HepG2 (cell line): ENCODE data around the gene LSMEM2. TPM values are rescaled to one million over a fixed set of nuclear protein-coding genes. Genes with fewer than 3 reads are reported as not detected.

Source experiments
- NFE2 ChIP-seq: sonication (generic); formaldehyde crosslinking; IDR thresholded peaks from 2 replicates; pipeline ENCODE4 v1.4.0; 2020; ENCODE audit warnings: missing genetic modification reagents
- REXO4 ChIP-seq: sonication (generic); formaldehyde crosslinking; IDR thresholded peaks from 2 replicates; pipeline ENCODE4 v1.8.0; 2022; ENCODE audit warnings: missing genetic modification reagents, mild to moderate bottlenecking, borderline replicate concordance
- ZNF20 ChIP-seq: sonication (generic); formaldehyde crosslinking; IDR thresholded peaks from 2 replicates; pipeline ENCODE4 v1.4.0; 2020; ENCODE audit warnings: mild to moderate bottlenecking, moderate library complexity, missing genetic modification reagents
- ZNF253 ChIP-seq: sonication (generic); formaldehyde crosslinking; IDR thresholded peaks from 2 replicates; pipeline ENCODE4 v1.8.0; 2022; ENCODE audit warnings: mild to moderate bottlenecking, missing genetic modification reagents, borderline replicate concordance
- ZNF780A ChIP-seq: sonication (generic); formaldehyde crosslinking; IDR thresholded peaks from 2 replicates; pipeline ENCODE4 v1.8.0; 2022; ENCODE audit warnings: mild to moderate bottlenecking, missing genetic modification reagents, moderate library complexity
- polyA plus RNA-seq, 8 experiments: library from polyadenylated mRNA; depleted of rRNA in 3 of 8; stranded (reverse) in 7 of 8; unstranded in 1 of 8; fragments of >200 nt; fragmentation: Illumina TruSeq in 4 of 8; extraction: Trizol in 4 of 8; gene quantifications; 2 replicates each; pipeline versions ENCODE4 v1.2.1 to v1.2.3, GENCODE V29; 2011 to 2016; ENCODE audit warnings: low read depth in 4 of 8, missing spikeins in 1 of 8, mixed read lengths in 1 of 8; ENCODE audit not compliant: insufficient read depth in 1 of 8
- total RNA-seq, 5 experiments: library from RNA; depleted of rRNA; stranded (reverse); fragments of >200 nt; fragmentation: Illumina TruSeq; extraction: Trizol; gene quantifications; 2 replicates each; pipeline ENCODE4 v1.2.3, GENCODE V29; 2016; ENCODE audit warnings: low read depth in 1 of 5
- TF ChIP-seq, protein P1 (sequence below): sonication (generic); formaldehyde crosslinking; IDR thresholded peaks from 2 replicates; pipeline ENCODE4 v1.4.0; 2020; ENCODE audit warnings: missing genetic modification reagents
- TF ChIP-seq, protein P2 (sequence below): sonication (generic); formaldehyde crosslinking; IDR thresholded peaks from 2 replicates; pipeline ENCODE4 v1.4.0; 2020; ENCODE audit warnings: mild to moderate bottlenecking, missing genetic modification reagents
- TF ChIP-seq, protein P3 (sequence below): sonication (generic); formaldehyde crosslinking; IDR thresholded peaks from 2 replicates; pipeline ENCODE4 v1.4.0; 2020; ENCODE audit warnings: missing genetic modification reagents, borderline replicate concordance
- TF ChIP-seq, protein P4 (sequence below): sonication (generic); formaldehyde crosslinking; IDR thresholded peaks from 2 replicates; pipeline ENCODE4 v1.4.0; 2020; ENCODE audit warnings: missing genetic modification reagents
- TF ChIP-seq, protein P5 (sequence below): sonication (generic); formaldehyde crosslinking; IDR thresholded peaks from 2 replicates; pipeline ENCODE4 v1.9.0; 2021; ENCODE audit warnings: missing genetic modification reagents, borderline replicate concordance

Gene LSMEM2
- total and polyA plus RNA-seq, 2 of the 13 experiments (the other 11 are each of a cell fraction or from before 2014, with no cell fraction given): 0.07 to 0.41 TPM

DNA sequence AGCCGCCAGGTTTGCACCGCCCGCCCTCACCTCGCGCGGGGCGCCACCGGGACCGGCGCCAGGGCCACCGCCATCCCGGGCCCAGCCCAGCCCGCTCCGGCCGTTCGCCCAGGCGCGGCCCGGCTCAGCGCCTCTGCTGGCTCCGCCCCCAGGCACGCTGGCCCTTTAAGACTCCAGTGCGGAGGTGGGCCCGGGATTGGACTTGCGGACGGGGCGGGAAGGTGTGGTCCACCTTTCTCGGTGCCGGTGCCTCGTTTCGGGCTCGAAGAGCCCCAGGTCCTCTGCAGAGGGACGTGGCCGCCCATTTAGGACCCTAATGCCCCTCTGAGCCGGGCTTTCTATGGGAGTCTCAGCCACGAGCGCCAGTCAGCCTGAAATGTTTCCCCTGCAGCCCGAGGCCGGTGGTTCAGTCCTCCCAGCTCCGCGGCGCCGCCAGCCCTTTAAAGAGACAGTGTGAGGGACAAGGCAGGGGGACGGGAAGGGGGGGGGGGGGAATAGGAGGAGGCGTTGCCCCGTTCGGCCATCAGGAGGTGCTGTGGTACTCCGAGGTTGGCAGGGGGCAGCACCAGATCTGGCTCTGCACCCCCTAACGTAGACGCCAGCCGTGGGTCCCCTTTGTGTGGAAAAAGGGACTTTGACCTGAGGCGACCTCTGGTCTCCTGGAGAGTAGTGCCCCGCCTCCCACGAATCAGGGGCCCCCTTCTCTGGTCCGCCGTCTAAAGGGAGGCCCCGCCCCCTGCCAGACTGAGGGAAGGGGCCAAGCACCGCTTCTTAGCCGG lies 42.6 kb downstream of the LSMEM2 start (continued):
- TF ChIP-seq, protein P1, sequence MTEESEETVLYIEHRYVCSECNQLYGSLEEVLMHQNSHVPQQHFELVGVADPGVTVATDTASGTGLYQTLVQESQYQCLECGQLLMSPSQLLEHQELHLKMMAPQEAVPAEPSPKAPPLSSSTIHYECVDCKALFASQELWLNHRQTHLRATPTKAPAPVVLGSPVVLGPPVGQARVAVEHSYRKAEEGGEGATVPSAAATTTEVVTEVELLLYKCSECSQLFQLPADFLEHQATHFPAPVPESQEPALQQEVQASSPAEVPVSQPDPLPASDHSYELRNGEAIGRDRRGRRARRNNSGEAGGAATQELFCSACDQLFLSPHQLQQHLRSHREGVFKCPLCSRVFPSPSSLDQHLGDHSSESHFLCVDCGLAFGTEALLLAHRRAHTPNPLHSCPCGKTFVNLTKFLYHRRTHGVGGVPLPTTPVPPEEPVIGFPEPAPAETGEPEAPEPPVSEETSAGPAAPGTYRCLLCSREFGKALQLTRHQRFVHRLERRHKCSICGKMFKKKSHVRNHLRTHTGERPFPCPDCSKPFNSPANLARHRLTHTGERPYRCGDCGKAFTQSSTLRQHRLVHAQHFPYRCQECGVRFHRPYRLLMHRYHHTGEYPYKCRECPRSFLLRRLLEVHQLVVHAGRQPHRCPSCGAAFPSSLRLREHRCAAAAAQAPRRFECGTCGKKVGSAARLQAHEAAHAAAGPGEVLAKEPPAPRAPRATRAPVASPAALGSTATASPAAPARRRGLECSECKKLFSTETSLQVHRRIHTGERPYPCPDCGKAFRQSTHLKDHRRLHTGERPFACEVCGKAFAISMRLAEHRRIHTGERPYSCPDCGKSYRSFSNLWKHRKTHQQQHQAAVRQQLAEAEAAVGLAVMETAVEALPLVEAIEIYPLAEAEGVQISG (CRISPR knock-in tag): peak; percentile 53; the same call in 1 of the 2 replicates
- TF ChIP-seq, protein P2, sequence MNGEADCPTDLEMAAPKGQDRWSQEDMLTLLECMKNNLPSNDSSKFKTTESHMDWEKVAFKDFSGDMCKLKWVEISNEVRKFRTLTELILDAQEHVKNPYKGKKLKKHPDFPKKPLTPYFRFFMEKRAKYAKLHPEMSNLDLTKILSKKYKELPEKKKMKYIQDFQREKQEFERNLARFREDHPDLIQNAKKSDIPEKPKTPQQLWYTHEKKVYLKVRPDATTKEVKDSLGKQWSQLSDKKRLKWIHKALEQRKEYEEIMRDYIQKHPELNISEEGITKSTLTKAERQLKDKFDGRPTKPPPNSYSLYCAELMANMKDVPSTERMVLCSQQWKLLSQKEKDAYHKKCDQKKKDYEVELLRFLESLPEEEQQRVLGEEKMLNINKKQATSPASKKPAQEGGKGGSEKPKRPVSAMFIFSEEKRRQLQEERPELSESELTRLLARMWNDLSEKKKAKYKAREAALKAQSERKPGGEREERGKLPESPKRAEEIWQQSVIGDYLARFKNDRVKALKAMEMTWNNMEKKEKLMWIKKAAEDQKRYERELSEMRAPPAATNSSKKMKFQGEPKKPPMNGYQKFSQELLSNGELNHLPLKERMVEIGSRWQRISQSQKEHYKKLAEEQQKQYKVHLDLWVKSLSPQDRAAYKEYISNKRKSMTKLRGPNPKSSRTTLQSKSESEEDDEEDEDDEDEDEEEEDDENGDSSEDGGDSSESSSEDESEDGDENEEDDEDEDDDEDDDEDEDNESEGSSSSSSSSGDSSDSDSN: peak; percentile 11; the same call in 1 of the 2 replicates
- TF ChIP-seq ZNF780A: no peak
- no peak for TF ChIP-seq ZNF253 (CRISPR knock-in tag)
- TF ChIP-seq, protein P3, sequence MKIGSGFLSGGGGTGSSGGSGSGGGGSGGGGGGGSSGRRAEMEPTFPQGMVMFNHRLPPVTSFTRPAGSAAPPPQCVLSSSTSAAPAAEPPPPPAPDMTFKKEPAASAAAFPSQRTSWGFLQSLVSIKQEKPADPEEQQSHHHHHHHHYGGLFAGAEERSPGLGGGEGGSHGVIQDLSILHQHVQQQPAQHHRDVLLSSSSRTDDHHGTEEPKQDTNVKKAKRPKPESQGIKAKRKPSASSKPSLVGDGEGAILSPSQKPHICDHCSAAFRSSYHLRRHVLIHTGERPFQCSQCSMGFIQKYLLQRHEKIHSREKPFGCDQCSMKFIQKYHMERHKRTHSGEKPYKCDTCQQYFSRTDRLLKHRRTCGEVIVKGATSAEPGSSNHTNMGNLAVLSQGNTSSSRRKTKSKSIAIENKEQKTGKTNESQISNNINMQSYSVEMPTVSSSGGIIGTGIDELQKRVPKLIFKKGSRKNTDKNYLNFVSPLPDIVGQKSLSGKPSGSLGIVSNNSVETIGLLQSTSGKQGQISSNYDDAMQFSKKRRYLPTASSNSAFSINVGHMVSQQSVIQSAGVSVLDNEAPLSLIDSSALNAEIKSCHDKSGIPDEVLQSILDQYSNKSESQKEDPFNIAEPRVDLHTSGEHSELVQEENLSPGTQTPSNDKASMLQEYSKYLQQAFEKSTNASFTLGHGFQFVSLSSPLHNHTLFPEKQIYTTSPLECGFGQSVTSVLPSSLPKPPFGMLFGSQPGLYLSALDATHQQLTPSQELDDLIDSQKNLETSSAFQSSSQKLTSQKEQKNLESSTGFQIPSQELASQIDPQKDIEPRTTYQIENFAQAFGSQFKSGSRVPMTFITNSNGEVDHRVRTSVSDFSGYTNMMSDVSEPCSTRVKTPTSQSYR (CRISPR knock-in tag): peak; percentile 50; the same call in 1 of the 2 replicates
- TF ChIP-seq, protein P4, sequence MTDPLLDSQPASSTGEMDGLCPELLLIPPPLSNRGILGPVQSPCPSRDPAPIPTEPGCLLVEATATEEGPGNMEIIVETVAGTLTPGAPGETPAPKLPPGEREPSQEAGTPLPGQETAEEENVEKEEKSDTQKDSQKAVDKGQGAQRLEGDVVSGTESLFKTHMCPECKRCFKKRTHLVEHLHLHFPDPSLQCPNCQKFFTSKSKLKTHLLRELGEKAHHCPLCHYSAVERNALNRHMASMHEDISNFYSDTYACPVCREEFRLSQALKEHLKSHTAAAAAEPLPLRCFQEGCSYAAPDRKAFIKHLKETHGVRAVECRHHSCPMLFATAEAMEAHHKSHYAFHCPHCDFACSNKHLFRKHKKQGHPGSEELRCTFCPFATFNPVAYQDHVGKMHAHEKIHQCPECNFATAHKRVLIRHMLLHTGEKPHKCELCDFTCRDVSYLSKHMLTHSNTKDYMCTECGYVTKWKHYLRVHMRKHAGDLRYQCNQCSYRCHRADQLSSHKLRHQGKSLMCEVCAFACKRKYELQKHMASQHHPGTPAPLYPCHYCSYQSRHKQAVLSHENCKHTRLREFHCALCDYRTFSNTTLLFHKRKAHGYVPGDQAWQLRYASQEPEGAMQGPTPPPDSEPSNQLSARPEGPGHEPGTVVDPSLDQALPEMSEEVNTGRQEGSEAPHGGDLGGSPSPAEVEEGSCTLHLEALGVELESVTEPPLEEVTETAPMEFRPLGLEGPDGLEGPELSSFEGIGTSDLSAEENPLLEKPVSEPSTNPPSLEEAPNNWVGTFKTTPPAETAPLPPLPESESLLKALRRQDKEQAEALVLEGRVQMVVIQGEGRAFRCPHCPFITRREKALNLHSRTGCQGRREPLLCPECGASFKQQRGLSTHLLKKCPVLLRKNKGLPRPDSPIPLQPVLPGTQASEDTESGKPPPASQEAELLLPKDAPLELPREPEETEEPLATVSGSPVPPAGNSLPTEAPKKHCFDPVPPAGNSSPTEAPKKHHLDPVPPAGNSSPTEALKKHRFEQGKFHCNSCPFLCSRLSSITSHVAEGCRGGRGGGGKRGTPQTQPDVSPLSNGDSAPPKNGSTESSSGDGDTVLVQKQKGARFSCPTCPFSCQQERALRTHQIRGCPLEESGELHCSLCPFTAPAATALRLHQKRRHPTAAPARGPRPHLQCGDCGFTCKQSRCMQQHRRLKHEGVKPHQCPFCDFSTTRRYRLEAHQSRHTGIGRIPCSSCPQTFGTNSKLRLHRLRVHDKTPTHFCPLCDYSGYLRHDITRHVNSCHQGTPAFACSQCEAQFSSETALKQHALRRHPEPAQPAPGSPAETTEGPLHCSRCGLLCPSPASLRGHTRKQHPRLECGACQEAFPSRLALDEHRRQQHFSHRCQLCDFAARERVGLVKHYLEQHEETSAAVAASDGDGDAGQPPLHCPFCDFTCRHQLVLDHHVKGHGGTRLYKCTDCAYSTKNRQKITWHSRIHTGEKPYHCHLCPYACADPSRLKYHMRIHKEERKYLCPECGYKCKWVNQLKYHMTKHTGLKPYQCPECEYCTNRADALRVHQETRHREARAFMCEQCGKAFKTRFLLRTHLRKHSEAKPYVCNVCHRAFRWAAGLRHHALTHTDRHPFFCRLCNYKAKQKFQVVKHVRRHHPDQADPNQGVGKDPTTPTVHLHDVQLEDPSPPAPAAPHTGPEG (CRISPR knock-in tag): no peak
- no peak for TF ChIP-seq NFE2 (CRISPR knock-in tag)
- TF ChIP-seq, protein P5, sequence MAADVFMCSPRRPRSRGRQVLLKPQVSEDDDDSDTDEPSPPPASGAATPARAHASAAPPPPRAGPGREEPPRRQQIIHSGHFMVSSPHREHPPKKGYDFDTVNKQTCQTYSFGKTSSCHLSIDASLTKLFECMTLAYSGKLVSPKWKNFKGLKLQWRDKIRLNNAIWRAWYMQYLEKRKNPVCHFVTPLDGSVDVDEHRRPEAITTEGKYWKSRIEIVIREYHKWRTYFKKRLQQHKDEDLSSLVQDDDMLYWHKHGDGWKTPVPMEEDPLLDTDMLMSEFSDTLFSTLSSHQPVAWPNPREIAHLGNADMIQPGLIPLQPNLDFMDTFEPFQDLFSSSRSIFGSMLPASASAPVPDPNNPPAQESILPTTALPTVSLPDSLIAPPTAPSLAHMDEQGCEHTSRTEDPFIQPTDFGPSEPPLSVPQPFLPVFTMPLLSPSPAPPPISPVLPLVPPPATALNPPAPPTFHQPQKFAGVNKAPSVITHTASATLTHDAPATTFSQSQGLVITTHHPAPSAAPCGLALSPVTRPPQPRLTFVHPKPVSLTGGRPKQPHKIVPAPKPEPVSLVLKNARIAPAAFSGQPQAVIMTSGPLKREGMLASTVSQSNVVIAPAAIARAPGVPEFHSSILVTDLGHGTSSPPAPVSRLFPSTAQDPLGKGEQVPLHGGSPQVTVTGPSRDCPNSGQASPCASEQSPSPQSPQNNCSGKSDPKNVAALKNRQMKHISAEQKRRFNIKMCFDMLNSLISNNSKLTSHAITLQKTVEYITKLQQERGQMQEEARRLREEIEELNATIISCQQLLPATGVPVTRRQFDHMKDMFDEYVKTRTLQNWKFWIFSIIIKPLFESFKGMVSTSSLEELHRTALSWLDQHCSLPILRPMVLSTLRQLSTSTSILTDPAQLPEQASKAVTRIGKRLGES (CRISPR knock-in tag): no peak
- no peak for TF ChIP-seq REXO4 (CRISPR knock-in tag)
- no peak for TF ChIP-seq ZNF20 (CRISPR knock-in tag)
